ENCODE measurements around the gene EPHA2. TPM values are rescaled to one million over a fixed set of nuclear protein-coding genes. Genes with fewer than 3 reads are reported as not detected.
"Not testable (repeated sequence)": the region's sequence is repeated elsewhere in the genome, so short reads cannot be mapped to it uniquely, and the experiment has no call there.

EPHA2 gene
- polyA plus RNA-seq, 1 of the 3 experiments (the other 2 are of a cell fraction), result 126 TPM

GRCh38 chr1:16168622-16169360, 12.9 kb upstream of the EPHA2 start:
- POLR2A ChIA-PET, result no interaction called here
- CTCF ChIA-PET, result interaction anchor here (0.6 to 2.9 kb wide), 7 partner anchors 10 to 194 kb away, joined by 3 to 16 read pairs (median 4); partner anchors contain the start of gene FAM131C

GRCh38 chr1:16168144-16168495, 12.3 kb upstream of the EPHA2 start:
- CTCF ChIA-PET, result interaction anchor here (0.6 to 2.9 kb wide), 6 partner anchors 18 to 195 kb away, joined by 3 to 16 read pairs (median 4); partner anchors contain the start of gene FAM131C
- H3K36me3 ChIP-seq (replicated peaks in 1 of 2; ENCODE audit: control insufficient read depth in 1 of 2, insufficient read depth in 2 of 2, low read length in 1 of 2); H3K4me1 ChIP-seq (ENCODE audit: control insufficient read depth in 1 of 2, insufficient read depth in 2 of 2, low read depth in 1 of 2, low read length in 1 of 2); H2AFZ ChIP-seq (ENCODE audit: low read depth); H3K27ac ChIP-seq (ENCODE audit: low read depth in 2 of 2, low read length in 1 of 2); H3K4me2 ChIP-seq; H4K20me1 ChIP-seq (ENCODE audit: insufficient read depth); DNase-seq; H3K9me2 ChIP-seq; H3K27me3 ChIP-seq (ENCODE audit: insufficient read depth); H3K79me2 ChIP-seq (ENCODE audit: insufficient read depth); POLR2A ChIA-PET; H3K9ac ChIP-seq; H3K9me3 ChIP-seq: not testable (repeated sequence)
- peak overlapping the region in 1 of 2 experiments; percentile 49; a peak in 2 of 4 replicates for H3K4me3 ChIP-seq (ENCODE audit: low read depth in 2 of 2, low read length in 1 of 2)
- 79% methylated on average over 10 of the region's 10 CpGs for WGBS (ENCODE audit: low lambda C conversion rate)
- peaks cover 15% of the 10 kb centered on the region for H3F3A ChIP-seq (replicated peaks; ENCODE audit: insufficient read depth)

More at GRCh38 chr1:16168622-16169360, 12.9 kb upstream of the EPHA2 start:
- Histone ChIP-seq H4K20me1 (ENCODE audit: insufficient read depth) (no peaks in the 10 kb centered on the region), H3F3A (replicated peaks; ENCODE audit: insufficient read depth) (peaks cover 11% of the 10 kb centered on the region), H3K9me2 (no peaks in the 10 kb centered on the region), H3K27me3 (ENCODE audit: insufficient read depth) (no peaks in the 10 kb centered on the region), H2AFZ (ENCODE audit: low read depth) (no peak overlapping the region), H3K4me2 (no peak overlapping the region), H3K79me2 (ENCODE audit: insufficient read depth) (no peaks in the 10 kb centered on the region), H3K27ac (ENCODE audit: low read depth in 2 of 2, low read length in 1 of 2) (no peak overlapping the region), H3K9me3 (no peaks in the 10 kb centered on the region), H3K9ac (no peak overlapping the region), H3K36me3 (replicated peaks in 1 of 2; ENCODE audit: control insufficient read depth in 1 of 2, insufficient read depth in 2 of 2, low read length in 1 of 2) (no peaks in the 10 kb centered on the region), H3K4me1 (ENCODE audit: control insufficient read depth in 1 of 2, insufficient read depth in 2 of 2, low read depth in 1 of 2, low read length in 1 of 2) (peaks cover 10 to 14% of the 10 kb centered on the region in 2 experiments; a peak in 3 of 4 replicates), H3K4me3 (ENCODE audit: low read depth in 2 of 2, low read length in 1 of 2) (no peak overlapping the region)
- TF ChIP-seq, protein P1, sequence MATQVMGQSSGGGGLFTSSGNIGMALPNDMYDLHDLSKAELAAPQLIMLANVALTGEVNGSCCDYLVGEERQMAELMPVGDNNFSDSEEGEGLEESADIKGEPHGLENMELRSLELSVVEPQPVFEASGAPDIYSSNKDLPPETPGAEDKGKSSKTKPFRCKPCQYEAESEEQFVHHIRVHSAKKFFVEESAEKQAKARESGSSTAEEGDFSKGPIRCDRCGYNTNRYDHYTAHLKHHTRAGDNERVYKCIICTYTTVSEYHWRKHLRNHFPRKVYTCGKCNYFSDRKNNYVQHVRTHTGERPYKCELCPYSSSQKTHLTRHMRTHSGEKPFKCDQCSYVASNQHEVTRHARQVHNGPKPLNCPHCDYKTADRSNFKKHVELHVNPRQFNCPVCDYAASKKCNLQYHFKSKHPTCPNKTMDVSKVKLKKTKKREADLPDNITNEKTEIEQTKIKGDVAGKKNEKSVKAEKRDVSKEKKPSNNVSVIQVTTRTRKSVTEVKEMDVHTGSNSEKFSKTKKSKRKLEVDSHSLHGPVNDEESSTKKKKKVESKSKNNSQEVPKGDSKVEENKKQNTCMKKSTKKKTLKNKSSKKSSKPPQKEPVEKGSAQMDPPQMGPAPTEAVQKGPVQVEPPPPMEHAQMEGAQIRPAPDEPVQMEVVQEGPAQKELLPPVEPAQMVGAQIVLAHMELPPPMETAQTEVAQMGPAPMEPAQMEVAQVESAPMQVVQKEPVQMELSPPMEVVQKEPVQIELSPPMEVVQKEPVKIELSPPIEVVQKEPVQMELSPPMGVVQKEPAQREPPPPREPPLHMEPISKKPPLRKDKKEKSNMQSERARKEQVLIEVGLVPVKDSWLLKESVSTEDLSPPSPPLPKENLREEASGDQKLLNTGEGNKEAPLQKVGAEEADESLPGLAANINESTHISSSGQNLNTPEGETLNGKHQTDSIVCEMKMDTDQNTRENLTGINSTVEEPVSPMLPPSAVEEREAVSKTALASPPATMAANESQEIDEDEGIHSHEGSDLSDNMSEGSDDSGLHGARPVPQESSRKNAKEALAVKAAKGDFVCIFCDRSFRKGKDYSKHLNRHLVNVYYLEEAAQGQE (IDR thresholded peaks at IDR 0.05; ENCODE audit: low read depth, low read length), result no peak
- TF ChIP-seq, protein P2, sequence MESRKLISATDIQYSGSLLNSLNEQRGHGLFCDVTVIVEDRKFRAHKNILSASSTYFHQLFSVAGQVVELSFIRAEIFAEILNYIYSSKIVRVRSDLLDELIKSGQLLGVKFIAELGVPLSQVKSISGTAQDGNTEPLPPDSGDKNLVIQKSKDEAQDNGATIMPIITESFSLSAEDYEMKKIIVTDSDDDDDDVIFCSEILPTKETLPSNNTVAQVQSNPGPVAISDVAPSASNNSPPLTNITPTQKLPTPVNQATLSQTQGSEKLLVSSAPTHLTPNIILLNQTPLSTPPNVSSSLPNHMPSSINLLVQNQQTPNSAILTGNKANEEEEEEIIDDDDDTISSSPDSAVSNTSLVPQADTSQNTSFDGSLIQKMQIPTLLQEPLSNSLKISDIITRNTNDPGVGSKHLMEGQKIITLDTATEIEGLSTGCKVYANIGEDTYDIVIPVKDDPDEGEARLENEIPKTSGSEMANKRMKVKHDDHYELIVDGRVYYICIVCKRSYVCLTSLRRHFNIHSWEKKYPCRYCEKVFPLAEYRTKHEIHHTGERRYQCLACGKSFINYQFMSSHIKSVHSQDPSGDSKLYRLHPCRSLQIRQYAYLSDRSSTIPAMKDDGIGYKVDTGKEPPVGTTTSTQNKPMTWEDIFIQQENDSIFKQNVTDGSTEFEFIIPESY (IDR thresholded peaks at IDR 0.05; ENCODE audit: borderline replicate concordance, low read depth), result no peak
- no peak for DNase-seq
- 94% methylated on average over 12 of the region's 13 CpGs for WGBS (ENCODE audit: low lambda C conversion rate)
